ENCODE results near the gene NOXA1.
A peak's percentile ranks its signal among the peaks of the same experiment; 100 is the strongest.

The NOXA1 gene

DNA sequence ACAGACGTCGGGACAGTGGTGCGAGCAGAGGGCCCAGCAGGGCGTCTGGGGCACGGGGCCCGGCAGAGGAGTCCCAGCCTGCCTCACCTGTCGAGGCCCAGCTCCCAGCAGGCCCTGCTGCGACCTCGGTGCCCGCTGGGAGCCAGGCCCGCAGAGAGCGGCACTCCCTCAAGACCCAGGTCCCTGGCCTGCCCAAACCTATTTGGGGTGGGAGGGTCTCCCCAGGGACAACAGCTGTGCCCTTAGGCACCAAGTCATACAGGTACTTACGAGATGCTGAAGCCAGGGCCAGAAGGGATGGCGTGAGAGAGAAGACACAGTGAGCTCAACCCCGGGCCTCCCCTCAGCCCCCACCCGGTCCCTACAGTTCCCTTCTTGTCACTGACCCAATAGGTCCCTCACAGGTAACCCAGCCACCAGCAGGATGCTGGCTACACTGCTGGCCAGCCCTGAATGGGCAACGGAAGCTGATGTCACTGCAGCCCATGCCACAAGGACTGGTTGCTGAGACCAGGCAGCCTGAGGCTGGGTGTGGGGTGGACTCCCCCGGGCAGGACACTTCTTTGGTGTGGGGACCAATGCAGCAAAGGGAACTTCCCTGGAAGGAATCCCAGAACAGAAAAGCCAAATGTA, 32.3 kb downstream of the NOXA1 start:
- DNase-seq: peak; percentile 61

DNA sequence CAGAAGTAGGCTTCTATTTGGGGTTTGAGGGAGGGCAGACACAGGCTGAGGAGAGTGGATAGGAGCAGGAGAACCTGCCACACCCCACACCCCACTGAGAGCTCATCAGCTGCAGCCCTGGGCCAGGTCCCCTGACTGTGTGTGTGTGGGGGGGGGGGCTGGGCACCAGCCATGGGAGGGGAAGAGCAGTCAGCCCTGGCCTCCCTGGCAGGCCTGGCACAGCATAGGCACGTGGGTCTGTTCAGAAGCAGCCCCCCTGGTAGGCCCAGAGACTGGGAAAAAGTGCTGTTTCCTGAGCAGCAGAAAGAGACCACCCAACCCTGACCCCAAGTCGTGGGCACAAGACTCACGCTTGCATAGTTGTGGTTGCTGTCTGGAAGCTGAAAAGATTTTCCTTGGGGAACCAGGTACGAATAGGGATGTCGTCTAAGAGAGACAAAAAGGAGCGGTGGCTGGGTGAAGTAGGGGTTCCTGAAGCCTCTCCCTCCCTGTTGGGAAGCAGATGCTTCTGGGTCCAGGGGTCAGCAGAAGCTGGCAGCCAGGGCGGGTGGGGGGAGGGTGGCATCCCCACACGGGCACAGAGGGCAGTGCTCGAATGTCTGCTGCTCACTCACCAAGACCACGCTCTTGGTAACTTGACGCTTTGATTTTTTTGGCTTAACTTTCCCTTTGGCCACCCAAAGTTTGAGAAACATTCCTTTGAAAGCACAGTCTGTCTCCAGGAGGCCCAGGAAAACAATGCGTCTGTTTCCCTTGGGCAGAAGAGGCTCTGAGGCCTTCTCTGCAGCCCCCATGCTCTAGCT, 33.1 kb downstream of the NOXA1 start:
- DNase-seq: no peak

DNA sequence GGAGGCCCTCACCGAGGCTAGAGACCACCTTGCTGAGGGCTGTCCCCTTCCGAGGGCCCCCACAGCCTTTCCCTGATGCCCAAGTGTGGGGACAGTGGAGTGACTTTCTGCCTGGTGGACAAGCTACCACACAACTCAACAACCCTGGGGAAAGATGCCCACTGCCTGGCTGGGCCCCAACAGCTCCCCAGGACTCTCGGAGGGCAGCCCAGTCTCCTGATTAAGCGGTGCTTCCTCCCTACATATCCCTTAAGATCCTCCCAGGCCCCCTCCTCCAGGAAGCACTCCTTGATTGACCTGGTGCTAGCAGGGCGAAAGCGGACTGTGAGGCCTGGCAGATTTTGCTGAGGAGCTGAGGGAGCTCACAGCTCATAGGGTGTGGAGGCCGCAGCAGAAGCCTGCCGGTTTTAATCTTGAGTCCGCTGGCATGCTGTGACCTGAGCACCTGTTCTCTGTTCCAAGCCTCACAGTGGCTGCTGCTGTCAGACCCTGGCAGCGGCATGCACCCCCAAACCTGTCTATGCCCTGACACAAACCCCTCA, 33.7 kb downstream of the NOXA1 start:
- DNase-seq: peak; percentile 61

DNA sequence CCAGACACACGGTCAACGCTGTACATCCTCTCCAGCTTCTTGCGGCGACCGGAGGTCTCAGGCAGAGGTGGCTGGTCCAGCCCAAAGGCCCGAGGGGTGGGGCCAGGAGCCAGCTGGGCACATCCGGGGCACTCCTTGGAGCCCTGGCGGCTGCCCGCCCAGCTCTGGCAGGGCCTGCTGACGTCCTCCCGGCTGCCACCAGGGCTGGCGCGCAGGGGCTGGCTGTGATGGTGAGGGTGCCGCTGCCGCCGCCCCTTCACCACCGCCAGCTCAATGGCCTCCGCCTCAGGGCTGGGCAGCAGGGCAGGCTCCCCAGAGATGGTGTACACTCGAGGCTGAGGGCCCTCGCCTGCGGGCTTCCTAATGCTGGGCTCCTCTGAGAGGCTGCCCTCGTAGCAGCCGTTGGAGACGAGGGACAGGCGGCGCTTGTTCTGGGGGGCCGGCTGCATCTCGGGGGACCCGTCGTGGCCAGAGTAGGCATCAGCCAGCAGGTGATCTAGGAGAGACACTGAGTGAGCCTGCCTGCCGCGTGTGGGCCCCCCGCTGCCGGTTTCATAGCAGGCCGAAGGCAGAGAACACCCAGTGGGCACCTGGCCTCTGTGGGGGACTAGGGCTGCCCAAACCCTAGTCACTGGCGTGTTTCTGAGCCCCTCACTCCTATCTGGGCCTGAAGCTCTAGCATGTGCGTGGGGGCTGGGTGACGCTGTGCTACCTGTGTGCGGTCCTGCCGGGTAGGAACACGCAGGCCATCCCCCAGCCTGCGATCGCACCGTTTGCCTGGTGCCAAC, 34.4 kb downstream of the NOXA1 start:
- DNase-seq: peak; percentile 63

DNA sequence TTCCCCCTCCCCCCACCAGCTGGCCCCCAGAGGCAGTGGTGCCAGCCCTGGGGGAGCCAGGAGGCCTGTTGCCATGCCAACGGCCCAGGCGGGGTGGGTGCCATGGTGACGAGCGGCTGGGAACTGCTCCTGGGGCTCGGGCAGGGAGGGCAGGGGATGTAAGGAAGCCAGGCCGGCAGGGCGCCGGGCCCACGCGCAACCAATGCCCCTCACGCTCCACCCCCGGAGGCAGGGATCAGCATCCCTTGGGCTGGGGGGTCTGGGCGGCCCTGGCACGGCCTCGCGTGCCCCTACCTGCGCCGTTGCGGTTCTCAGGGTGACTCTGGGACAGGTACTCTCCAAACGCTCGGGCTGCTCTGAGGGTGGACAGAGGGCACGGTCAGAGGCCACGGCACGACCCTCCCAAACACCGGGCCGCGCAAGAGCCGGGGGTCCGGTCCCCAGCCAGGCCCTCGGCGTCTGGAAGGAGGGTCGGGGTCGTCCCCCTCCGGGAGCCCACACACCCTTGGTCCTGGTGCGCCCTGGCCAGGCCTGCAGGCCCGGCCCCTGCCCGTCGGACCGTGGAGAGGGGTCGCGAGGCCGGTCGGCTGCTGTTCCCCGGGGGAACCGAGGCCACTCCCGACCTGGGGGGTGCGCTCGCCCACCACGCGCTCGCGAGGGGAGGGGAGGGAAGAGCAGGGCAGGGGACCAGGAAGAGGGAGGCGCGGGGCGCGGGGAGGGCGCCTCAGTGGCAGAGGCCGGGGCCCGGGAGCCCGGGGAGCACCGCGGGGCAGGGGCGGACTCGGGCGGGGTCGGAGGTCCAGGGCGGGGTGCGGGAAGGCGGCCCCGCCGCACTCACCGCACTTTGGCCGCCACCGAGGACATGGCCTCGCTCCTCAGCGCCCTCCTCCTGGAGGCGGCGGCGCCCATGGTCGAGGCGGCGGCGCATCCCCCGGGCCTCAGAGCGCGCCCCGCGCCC, 35.3 kb downstream of the NOXA1 start:
- no peak for DNase-seq

DNA sequence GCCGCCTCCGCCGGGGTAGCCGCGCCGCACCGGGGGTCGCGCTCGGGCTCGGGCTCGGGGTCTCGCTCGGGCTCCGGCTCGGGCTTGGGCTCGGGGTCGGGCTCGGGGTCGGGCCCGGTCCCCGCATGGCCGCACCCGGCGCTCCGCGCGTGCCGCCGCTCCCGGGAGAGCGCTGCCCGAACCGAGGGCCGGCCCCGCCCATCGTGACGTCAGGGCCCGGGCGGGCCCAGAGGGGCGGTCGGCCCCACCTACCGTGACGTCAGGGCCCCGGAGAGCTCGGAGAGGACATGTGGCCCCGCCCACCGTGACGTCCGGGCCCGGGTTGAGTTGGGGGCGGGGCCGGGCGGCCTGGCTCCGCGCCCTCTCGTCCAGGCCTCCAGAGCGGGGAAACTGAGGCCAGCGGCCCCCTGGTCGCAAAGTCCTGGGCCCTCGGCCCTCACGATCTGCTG, 36.0 kb downstream of the NOXA1 start, which contains the start of gene NSMF:
Gene NSMF, minus strand, starts transcription at position 183 of the 449 bp plus-strand sequence. CDS start 232 bp downstream, outside the sequence.
- DNase-seq: peak; percentile 98

DNA sequence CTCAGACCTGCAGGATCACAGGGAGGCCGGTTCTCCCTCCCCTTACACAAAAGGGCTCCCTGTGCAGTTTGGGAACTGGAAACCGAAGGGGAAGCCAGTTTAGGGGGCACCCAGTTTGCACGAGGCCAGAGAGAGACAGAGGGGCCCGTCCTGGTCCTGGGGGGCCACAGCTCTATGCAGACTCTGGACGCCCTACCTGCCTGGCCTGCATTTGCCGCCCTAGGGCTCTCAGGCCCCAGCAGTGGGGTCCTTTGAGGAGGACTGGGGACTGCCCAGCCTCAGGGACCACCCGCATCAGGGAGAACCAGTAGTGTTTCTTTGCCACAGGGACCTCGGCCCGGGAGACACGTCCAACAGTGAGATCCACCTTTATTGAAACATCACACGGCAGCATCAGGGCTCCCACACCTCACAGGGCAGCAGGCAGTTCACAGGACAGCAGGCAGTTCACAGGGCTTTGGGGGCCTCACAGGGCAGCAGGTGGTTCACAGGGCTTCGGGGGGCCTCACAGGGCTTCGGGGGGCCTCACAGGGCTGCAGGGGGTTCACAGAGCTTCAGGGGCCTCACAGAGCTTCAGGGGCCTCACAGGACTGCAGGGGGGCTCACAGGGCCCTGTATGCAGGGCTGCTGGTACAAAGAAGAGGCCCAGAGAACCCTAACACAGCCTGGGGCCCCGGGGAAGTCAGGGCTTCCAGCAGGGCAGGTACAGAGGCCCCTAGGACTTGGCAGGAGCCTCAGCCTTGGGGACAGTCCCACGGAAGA, 36.6 kb downstream of the NOXA1 start:
- peak; percentile 66 for DNase-seq

DNA sequence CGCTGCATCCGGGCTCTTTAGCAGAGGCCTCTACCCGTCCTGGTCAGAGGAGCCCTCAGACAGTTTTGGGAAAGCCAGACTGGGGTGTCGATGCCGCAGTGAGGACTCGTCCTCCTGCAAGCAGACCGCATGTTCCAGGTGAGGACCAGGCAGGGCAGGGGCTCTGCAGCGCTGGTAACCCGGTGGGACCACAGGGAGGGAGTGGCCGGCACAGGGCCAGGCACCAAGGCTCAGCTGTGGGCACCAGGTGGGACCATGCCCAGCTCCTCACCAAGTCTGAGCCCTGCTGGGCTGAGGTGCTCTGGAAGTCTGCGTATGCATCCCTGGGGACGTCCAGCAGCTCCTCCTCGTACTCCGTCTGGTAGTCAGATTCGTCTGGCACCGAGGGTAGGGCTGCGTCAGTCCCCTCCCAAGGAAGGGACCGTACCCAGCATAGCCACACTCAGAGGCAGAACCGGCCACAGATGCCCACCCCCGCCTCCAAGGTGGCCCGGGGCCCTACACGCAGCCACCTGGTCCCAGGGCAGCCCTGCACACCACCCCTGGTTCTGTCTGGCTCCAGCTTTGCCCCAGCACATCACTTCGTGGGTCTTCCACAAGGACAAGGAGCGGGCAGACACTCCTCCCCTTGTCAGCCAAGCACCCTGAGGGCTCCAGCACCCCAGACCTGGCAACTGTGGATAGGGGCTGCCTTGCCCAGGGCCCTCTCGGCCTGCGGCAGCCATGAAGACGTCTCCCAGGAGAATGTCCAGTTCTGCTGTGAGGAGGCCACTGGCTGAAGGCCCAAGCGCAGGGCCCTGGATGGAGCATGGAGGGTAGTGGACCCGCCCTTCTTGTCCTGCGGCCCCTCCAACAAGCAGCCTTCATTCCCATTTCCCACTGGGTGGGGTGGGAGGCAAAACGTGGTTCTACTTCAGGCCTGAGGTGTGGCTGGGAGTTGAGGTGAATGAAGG, 37.4 kb downstream of the NOXA1 start:
- DNase-seq: peak; percentile 63

DNA sequence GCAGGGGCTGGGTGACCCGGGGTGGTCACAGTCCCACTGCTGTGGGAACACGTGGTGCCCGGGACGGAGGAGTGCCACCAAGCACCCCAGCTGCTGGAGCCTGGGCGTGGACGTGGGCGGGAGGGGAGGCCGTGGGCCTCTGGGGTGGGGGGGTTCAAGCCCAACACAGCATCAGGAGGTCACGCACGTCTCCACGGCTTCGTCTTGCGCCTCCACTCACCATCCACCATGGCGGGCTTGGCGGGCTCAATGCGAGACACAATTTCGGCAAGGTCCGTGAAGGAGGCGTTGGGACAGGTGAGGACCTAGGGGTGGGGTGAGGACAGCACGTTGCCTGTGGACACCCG, 38.1 kb downstream of the NOXA1 start:
- DNase-seq: no peak

DNA sequence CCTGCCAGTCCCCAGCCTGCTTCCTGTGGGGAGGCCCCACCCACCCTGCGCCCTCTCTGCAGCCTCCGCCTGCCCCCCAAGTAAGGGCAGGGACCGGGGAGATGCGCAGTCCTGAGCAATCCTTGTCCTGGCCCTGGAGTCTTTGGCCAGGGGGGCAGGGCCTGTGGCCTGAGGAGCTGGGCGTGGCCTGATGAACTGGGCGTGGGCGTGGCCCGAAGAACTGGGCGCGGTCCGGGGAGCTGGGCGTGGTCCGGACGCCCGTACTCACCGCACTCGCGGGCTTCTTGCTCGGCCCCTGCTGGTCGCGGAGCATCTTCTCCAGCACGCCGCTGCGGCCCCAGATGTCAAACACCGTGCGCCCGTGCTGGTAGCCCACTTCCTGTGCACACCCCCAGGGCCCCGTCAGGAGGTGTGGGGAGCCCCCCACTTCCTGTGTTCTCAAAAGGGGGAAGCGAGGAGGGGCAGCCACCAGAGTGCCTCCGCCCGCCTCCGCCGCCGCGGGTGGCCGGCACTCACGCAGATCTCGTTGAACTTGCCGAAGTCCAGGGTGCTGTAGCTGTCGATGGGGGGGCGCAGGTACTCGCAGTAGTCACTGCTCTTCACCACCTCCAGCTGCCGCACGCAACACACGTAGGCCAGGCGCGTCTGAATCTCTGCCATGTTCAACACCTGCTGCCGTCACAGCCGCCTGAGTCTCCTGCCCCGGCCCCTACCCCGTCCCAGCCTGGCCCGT, 38.6 kb downstream of the NOXA1 start:
- DNase-seq: peak; percentile 89

DNA sequence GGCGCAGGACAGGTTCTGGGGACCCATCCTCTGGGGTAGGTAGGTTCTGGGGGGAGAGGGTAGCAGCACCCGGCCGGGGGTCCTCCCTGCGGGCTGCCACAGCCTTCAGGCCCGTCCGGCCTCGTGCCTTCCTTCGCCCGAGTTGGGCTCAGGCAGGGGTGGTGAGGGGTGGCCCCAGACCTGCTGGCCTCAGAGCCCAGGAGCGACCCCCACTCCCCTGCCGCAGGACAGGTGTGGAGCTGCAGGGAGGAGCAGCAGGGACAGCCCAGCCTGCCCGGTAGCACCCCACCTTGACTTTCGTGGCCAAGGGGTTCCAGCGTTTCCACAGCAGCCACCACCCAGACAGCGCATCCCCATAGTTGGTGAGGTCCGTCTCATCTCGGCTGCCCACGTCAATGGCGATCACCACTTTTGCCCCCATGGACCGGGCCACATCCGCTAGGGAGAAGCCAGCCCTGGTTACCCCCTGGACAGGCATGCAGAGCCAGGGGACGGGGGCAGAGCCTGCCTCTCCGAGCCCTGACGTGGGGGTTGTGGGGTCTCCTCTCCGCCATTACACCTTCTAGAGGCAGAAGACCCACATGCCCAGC, 39.3 kb downstream of the NOXA1 start:
- DNase-seq: no peak

DNA sequence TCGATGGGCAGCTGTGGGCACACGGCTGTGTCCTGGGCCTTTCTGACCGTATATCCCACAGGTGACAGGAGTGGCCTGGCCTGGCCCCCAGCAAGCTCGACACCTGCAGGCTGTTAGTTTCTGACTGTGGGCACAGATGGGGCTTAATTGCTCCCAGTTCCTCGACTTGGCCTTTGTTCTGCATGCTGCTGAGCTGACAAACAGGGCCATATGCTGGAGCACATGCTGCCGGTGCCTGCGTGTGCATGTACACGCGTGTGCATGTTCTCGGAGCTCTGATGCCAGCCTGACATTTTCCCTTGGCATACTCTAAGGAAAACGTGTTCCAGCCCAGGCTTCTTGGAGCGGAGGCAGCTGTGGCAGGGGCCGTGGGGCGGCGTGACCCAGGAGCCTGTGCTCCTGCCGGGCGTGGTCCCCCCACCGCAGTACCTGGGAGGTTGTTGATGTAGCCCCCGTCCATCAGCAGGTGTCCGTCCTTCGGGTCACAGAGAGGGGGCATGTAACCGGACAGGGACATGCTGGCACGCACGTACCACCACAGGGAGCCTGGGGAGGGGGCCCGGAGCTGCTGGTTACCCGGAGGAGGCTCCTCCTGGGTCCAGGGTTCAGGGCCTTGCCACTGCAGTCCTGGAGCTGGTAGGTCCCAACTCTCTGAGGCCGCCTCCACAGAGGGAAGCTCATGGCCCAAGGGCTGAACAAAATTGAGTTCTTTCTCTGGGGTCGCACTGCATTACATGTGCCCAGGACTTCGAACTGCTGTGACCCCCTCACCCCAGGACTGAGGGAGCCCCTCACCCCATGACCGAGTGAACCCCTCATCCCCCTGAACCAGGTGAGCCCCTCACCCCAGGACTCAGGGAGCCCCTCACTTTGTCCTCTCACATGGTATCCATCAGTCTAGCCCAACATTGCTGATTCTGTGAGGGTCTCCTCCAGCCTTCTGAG, 40.1 kb downstream of the NOXA1 start:
- no peak for DNase-seq

DNA sequence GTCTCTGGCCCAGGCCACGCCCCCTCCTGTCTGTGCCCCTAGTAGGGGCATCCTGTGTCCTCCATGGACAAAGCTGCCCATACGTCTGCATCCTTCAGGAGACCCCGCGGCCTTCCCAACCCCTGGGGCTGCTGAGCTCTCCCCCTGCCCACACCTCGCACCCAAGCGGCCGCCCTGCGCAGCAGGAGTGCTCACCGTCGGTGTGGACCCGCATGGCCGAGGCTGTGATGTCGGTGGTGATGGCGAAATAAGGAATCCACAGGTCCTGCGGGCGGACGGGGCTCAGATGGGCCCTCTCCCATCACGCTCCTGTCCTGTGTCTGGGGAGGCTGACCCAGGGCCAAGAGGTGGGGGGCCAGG, 40.7 kb downstream of the NOXA1 start:
- no peak for DNase-seq

DNA sequence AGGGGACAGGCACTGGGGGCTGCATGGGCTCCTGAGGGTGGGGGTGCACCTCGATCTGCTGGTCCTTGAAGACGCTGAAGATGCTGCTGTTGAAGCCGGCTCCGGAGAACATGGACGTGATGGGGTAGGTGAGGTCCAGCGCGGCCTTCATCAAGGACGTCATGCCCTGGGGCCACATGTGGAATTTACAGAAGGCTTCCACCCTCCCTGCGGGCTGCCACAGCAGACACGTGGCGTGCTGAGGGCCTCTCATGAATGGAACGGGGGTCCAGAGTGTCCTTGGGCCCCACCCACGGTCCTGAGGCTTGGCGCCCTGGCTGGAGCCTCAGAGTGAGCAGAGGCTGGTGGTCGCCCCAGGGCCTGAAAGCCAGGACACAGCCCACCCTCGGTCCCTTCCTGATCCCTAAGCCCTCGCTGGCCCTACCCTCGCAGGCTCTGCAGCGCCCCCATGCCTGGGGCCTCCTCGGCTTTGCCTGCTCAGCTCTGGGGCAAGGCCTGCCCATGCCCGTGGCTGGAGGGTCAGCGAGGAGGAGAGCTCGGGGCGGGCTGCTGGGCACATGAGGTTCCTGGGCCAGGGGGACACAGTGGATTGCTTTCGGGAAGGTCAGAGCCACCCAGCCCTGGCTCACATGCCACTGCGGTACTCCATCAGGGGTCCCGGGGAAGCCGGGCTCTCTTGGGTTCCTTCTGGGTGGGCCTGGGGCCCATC, 41.3 kb downstream of the NOXA1 start:
- DNase-seq: peak; percentile 55

DNA sequence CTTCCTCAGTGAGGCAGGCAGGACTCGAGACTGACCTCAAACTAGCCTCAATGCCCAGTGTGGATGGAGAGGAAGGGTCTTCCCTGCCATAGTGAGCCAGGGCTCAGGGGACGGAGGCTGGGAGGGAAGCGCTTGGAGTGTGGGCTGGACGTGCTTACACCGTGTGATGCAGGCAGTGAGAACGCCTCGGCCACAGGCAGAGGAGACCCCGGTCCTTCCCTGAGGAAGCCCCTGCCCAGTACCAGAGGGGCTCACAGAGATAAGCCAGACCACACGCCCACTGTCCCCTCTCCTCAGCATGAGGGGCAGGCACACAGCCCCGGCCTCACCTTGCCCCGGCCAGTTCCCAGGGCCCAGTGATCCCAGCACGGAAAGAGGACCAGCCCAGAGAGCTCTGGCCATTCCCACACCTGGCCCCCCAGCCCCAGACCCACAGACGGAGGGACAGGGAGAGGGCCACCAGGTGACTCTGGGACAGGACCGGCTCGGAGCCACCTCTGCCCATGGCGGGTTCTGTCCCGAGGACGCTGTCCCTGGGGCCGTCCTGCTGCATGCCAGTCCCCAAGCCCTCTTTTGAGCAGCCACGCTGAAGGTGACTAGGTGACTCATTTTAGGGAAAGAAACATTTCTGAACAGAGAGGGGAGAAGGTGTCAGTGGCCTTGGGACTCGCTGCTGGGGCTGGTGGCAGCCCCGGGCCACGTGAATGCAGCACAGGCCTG, 42.0 kb downstream of the NOXA1 start:
- DNase-seq: peak; percentile 53

DNA sequence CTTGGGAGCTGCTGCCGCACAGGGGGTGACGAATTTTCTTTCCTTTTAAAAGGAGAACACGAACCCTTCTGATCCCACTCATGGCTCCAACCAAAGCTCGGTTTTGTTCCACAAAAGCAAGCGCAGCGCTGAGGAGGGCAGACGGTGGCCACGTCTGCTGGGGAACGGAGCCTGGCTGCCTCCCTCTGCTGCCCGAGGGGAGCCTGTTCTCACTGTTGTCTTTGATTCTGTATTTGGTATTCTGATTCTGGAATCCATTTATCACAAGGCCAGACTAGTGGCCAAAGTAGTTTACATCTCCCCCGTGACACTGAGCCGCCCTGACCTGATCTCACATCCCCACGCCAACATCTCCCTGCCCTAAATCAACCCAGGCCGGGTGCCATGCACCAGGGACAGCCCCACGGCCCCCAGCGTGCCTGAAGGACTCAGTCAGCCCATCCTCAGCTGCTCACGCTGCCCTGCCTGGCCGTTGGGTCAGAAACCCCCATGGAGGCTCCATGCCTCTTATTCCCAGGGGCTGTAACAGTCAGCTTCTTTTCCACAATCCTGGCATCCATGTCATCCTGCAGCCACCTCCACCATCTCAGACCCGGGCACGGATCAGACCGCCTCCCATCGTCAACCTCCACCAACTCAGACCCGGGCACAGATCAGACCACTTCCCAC, 42.7 kb downstream of the NOXA1 start:
- DNase-seq: no peak
